GM12801 (cell line): Measurements from ENCODE around the gene TRPM4.

Experiments used
- CTCF ChIP-seq: IDR thresholded peaks from one replicate; pipeline ENCODE4 v1.5.1; 2011; ENCODE audit warnings: control low read depth; ENCODE audit not compliant: insufficient read length; ENCODE audit errors: extremely low read depth

TRPM4 gene

GRCh38 chr19:49151267-49152118 is 6.1 kb upstream of the TRPM4 start:
- no peak for TF ChIP-seq CTCF

- no peak for TF ChIP-seq CTCF
Observed at GRCh38 chr19:49152119-49152550, 5.5 kb upstream of the TRPM4 start.

GRCh38 chr19:49153167-49153809 is 4.3 kb upstream of the TRPM4 start:
- TF ChIP-seq CTCF = no peak

- no peak for TF ChIP-seq CTCF
Observed at GRCh38 chr19:49154279-49154678, 3.3 kb upstream of the TRPM4 start.

GRCh38 chr19:49155005-49155819 is 2.4 kb upstream of the TRPM4 start, which contains the start of gene HRC:
Gene HRC, minus strand, starts transcription at chr19:49155396. Its CDS starts 159 bp downstream, at chr19:49155237.
- no peak for TF ChIP-seq CTCF

GRCh38 chr19:49155820-49156346 is 1.7 kb upstream of the TRPM4 start:
- no peak for TF ChIP-seq CTCF
